Measurements from ENCODE around the gene SHD. TPM values are rescaled to one million over a fixed set of nuclear protein-coding genes. Genes with fewer than 3 reads are reported as not detected.

The SHD gene
- total RNA-seq, 2 donors from 2014 or later: not detected

- Mint-ChIP-seq H3K36me3 (no peaks in the 10 kb centered on the region), H3K27ac (peak overlapping the region; percentile 73 to 74), H3K27me3 (no peaks in the 10 kb centered on the region), H3K4me3 (peak overlapping the region; percentile 44), H3K4me1 (ENCODE audit: low read depth in 2 of 2) (peaks cover 21 to 27% of the 10 kb centered on the region in 2 donors), H3K9me3 (no peaks in the 10 kb centered on the region)
- DNase-seq (ENCODE audit: low spot score) (no peak), ATAC-seq (peak; percentile 74 to 79)
Measured at GRCh38 chr19:4297901-4298809, 19.1 kb downstream of the SHD start.

GRCh38 chr19:4298810-4299550 lies 19.9 kb downstream of the SHD start:
- peak; percentile 35 to 50 for ATAC-seq
- Mint-ChIP-seq H3K27ac (peak overlapping the region; percentile 74 to 85), H3K4me3 (peak overlapping the region; percentile 44), H3K4me1 (ENCODE audit: low read depth in 2 of 2) (peaks cover 26 to 32% of the 10 kb centered on the region in 2 donors), H3K9me3 (no peaks in the 10 kb centered on the region), H3K36me3 (no peaks in the 10 kb centered on the region), H3K27me3 (no peaks in the 10 kb centered on the region)
- no peak for DNase-seq (ENCODE audit: low spot score)

GRCh38 chr19:4300589-4300988 lies 21.5 kb downstream of the SHD start:
- H3K27ac Mint-ChIP-seq: peak overlapping the region in 1 of 2 donors; percentile 85
- no peaks in the 10 kb centered on the region for H3K27me3 Mint-ChIP-seq
- ATAC-seq (no peak), DNase-seq (ENCODE audit: low spot score) (no peak)
- H3K9me3 Mint-ChIP-seq: no peaks in the 10 kb centered on the region
- H3K4me3 Mint-ChIP-seq: no peak overlapping the region
- H3K4me1 Mint-ChIP-seq (ENCODE audit: low read depth in 2 of 2): peaks cover 33 to 40% of the 10 kb centered on the region in 2 donors
- no peaks in the 10 kb centered on the region for H3K36me3 Mint-ChIP-seq

- DNase-seq (ENCODE audit: low spot score) (no peak), ATAC-seq (no peak)
- H3K9me3 Mint-ChIP-seq: no peaks in the 10 kb centered on the region
- H3K27me3 Mint-ChIP-seq: no peaks in the 10 kb centered on the region
- no peaks in the 10 kb centered on the region for H3K36me3 Mint-ChIP-seq
- H3K4me3 Mint-ChIP-seq: peak overlapping the region; percentile 61
- peak overlapping the region; percentile 69 to 85 for H3K27ac Mint-ChIP-seq
- peaks cover 37 to 40% of the 10 kb centered on the region in 2 donors for H3K4me1 Mint-ChIP-seq (ENCODE audit: low read depth in 2 of 2)
Measured at GRCh38 chr19:4301590-4302242, 22.6 kb downstream of the SHD start.

GRCh38 chr19:4302243-4302640 lies 23.2 kb downstream of the SHD start, which contains the start of gene TMIGD2:
TMIGD2 (minus strand) TSS chr19:4302389; CDS start chr19:4302385, 4 bp downstream.
- H3K27me3 Mint-ChIP-seq: no peaks in the 10 kb centered on the region
- DNase-seq (ENCODE audit: low spot score): no peak
- peak within 1 kb of the TSS; percentile 69 to 85 for H3K27ac Mint-ChIP-seq
- no peaks in the 10 kb centered on the region for H3K9me3 Mint-ChIP-seq
- no peak for ATAC-seq
- H3K36me3 Mint-ChIP-seq: no peaks in the 10 kb centered on the region
- peak within 1 kb of the TSS; percentile 61 for H3K4me3 Mint-ChIP-seq
- peaks cover 38 to 40% of the 10 kb centered on the region in 2 donors for H3K4me1 Mint-ChIP-seq (ENCODE audit: low read depth in 2 of 2)

GRCh38 chr19:4303819-4304537 lies 24.9 kb downstream of the SHD start:
- no peak for DNase-seq (ENCODE audit: low spot score)
- H3K27ac Mint-ChIP-seq: peak overlapping the region; percentile 66 to 89
- peaks cover 34 to 35% of the 10 kb centered on the region in 2 donors for H3K4me1 Mint-ChIP-seq (ENCODE audit: low read depth in 2 of 2)
- peak; percentile 63 to 71 for ATAC-seq
- H3K36me3 Mint-ChIP-seq: no peaks in the 10 kb centered on the region
- H3K9me3 Mint-ChIP-seq: no peaks in the 10 kb centered on the region
- H3K27me3 Mint-ChIP-seq: no peaks in the 10 kb centered on the region
- H3K4me3 Mint-ChIP-seq: peak overlapping the region; percentile 75

- DNase-seq (ENCODE audit: low spot score): peak; percentile 87
- H3K4me3 Mint-ChIP-seq: peak within 1 kb of the TSS; percentile 75
Measured at GRCh38 chr19:4304538-4305256, 25.6 kb downstream of the SHD start, which contains the start of gene FSD1. FSD1 (plus strand) TSS chr19:4304598; CDS start chr19:4304747, 149 bp downstream.

GRCh38 chr19:4305257-4305612 lies 26.2 kb downstream of the SHD start:
- no peaks in the 10 kb centered on the region for H3K9me3 Mint-ChIP-seq
- no peak for DNase-seq (ENCODE audit: low spot score)
- ATAC-seq: no peak
- no peaks in the 10 kb centered on the region for H3K36me3 Mint-ChIP-seq
- H3K27ac Mint-ChIP-seq: no peak overlapping the region
- H3K4me1 Mint-ChIP-seq (ENCODE audit: low read depth in 2 of 2): peaks cover 34 to 35% of the 10 kb centered on the region in 2 donors
- H3K27me3 Mint-ChIP-seq: no peaks in the 10 kb centered on the region
- peak overlapping the region; percentile 73 for H3K4me3 Mint-ChIP-seq

More at GRCh38 chr19:4304538-4305256, 25.6 kb downstream of the SHD start, which contains the start of gene FSD1:
- Mint-ChIP-seq H3K27me3 (no peaks in the 10 kb centered on the region), H3K27ac (peak within 1 kb of the TSS; percentile 66 to 89), H3K4me1 (ENCODE audit: low read depth in 2 of 2) (peaks cover 34 to 35% of the 10 kb centered on the region in 2 donors), H3K9me3 (no peaks in the 10 kb centered on the region), H3K36me3 (no peaks in the 10 kb centered on the region)
- peak; percentile 89 to 92 for ATAC-seq

- Mint-ChIP-seq H3K4me1 (ENCODE audit: low read depth in 2 of 2) (peaks cover 30 to 31% of the 10 kb centered on the region in 2 donors), H3K36me3 (no peaks in the 10 kb centered on the region), H3K4me3 (peak overlapping the region; percentile 73), H3K27ac (no peak overlapping the region), H3K27me3 (no peaks in the 10 kb centered on the region), H3K9me3 (no peaks in the 10 kb centered on the region)
- DNase-seq (ENCODE audit: low spot score) (no peak), ATAC-seq (no peak)
Measured at GRCh38 chr19:4305659-4306058, 26.6 kb downstream of the SHD start.

GRCh38 chr19:4310247-4311121 lies 31.4 kb downstream of the SHD start:
- no peaks in the 10 kb centered on the region for H3K36me3 Mint-ChIP-seq
- no peaks in the 10 kb centered on the region for H3K9me3 Mint-ChIP-seq
- H3K4me1 Mint-ChIP-seq (ENCODE audit: low read depth in 2 of 2): peaks cover under 1 to 6% of the 10 kb centered on the region in 2 donors
- ATAC-seq: peak; percentile 43 to 71
- H3K27me3 Mint-ChIP-seq: no peaks in the 10 kb centered on the region
- no peak for DNase-seq (ENCODE audit: low spot score)
- no peak overlapping the region for H3K4me3 Mint-ChIP-seq
- H3K27ac Mint-ChIP-seq: no peak overlapping the region

- Mint-ChIP-seq H3K9me3 (no peaks in the 10 kb centered on the region), H3K36me3 (no peaks in the 10 kb centered on the region), H3K4me1 (ENCODE audit: low read depth in 2 of 2) (no peaks in the 10 kb centered on the region), H3K27ac (no peak overlapping the region), H3K27me3 (no peaks in the 10 kb centered on the region), H3K4me3 (no peak overlapping the region)
- DNase-seq (ENCODE audit: low spot score): no peak
- ATAC-seq: no peak
Measured at GRCh38 chr19:4313847-4314490, 34.9 kb downstream of the SHD start.
